Myocyte (in vitro differentiated cells): ENCODE data around the gene ZNF654. TPM values are rescaled to one million over a fixed set of nuclear protein-coding genes. Genes with fewer than 3 reads are reported as not detected.
"Not testable (repeated sequence)": the region's sequence is repeated elsewhere in the genome, so short reads cannot be mapped to it uniquely, and the experiment has no call there.

Source experiments
- DNase-seq: peaks from one replicate; pipeline ENCODE4 v3.0.0-alpha.2; 2012; ENCODE audit warnings: low read depth
- polyA plus RNA-seq: library from polyadenylated mRNA; unstranded; fragments of >200 nt; gene quantifications from one replicate; pipeline ENCODE4 v1.2.1, GENCODE V29; 2012; ENCODE audit warnings: missing spikeins
- total RNA-seq: library from RNA; depleted of rRNA; stranded (reverse); fragments of >200 nt; gene quantifications from 2 replicates; pipeline ENCODE4 v1.2.3, GENCODE V29; 2014

The ZNF654 gene
- total RNA-seq: 11.0 and 13.4 TPM in 2 replicates
- polyA plus RNA-seq: 3.0 TPM

DNA sequence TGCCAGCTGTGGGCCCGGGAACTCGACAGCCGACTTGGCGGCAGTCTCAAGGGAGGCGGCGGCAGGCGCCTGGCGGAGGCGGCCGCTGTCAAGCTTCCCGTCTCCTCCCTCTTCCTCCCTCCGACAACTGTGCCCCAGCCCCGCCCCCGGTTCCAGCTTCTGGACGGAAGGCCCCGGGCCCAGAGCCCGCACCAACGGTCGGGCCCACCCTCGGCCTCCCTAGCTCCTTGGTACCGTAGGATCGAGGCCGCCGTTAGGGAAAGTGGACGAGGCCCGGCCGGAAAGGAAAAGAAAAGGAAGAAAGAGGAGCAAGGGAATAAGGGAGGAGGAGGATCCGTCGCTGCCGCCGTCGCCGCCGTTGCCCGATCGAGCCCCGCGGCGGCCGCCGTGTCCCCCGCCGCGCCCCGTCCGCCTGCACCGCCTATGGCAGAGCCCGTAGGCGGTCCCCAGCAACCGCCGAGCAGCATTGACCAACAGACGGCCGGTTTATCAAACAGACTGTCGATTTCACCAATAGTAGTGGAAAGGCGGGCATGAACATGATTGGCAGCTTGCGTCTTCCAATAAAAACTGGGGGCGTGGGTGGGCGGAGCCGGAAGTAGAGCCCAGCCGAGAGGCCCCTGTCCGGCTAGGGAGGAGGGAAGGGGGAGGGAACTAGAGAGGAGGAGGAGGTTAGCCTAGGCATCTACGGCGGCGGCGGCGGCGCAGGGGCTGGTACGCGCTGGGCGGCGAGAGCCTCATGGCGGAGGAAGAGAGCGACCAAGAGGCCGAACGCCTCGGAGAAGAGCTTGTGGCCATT, at the start of gene ZNF654, which contains the start of gene CGGBP1:
Gene ZNF654 (plus strand): TSS at position 675 of the 799 bp plus-strand sequence. CDS start 65 bp downstream, at position 740.
Gene CGGBP1 (minus strand): TSS at position 425 of the 799 bp plus-strand sequence. CDS start 3,029 bp downstream, outside the sequence.
- DNase-seq: peak; percentile 99

DNA sequence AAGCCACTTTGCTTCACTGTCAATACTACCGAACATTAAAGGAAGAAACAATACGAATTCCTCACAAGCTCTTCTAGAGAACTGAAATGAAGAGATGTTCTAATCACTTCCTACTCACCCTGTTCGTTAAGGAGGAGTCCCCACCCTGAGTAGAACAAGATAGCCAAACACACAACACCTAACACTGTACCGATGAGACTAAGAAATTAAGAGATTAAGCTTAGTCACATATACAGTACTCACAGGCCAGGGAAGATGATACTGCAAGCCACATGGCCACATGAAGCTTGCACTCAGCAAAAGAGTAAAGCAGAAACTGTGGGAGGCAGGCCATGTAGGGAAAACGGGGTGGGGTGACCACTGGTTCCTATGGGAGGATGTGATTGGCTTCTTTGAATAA, 48.2 kb upstream of the ZNF654 start:
- no peak for DNase-seq

DNA sequence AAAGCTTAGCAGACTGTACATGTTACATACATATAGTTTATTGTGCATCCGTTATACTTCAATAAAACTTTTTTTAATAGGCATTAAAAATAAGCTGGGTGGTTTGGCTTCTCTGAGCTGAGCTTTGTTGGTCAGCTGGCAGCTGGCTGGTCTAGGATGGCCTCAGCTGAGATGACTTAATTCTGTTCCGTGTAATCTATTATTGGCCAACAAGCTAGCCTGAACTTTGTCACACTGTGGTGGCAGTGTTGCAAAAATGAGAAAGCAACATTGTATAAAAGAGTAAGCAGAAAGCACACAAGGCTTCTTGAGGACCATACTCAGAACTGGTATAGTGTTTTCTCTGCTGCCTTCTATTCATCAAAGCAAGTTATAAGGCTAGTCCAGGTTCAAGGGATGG, 45.5 kb upstream of the ZNF654 start:
- peak; percentile 73 for DNase-seq

DNA sequence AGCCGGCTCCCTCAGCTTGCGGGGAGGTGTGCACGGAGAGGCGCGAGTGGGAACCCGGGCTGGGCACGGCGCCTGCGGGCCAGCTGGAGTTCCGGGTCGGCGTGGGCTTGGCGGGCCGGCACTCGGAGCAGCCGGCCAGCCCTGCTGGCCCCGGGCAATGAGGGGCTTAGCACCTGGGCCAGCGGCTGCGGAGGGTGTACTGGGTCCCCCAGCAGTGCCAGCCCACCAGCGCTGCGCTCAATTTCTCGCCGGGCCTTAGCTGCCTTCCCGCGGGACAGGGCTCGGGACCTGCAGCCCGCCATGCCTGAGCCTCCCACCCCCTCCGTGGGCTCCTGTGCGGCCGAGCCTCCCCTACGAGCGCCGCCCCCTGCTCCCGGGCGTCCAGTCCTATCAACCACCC, 43.4 kb upstream of the ZNF654 start:
- not testable (repeated sequence) for DNase-seq

DNA sequence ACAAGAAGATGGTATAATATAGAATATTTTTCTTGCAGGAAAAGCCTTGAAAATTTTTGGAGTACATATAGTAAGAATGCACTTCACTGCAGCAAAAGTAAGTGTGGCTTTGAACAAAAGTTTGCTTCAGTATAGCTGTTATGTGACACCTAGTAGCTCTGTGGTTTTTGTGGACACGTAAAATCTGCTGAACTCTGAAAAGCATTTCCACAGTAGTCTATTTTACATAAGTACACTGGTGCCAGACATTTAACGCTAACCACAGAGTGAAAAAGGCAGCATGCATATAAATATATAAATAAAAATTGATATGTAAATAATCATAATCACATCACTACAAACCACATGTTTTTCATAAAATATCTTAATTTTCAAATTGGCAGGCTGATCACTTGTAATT, 40.0 kb upstream of the ZNF654 start:
- no peak for DNase-seq

DNA sequence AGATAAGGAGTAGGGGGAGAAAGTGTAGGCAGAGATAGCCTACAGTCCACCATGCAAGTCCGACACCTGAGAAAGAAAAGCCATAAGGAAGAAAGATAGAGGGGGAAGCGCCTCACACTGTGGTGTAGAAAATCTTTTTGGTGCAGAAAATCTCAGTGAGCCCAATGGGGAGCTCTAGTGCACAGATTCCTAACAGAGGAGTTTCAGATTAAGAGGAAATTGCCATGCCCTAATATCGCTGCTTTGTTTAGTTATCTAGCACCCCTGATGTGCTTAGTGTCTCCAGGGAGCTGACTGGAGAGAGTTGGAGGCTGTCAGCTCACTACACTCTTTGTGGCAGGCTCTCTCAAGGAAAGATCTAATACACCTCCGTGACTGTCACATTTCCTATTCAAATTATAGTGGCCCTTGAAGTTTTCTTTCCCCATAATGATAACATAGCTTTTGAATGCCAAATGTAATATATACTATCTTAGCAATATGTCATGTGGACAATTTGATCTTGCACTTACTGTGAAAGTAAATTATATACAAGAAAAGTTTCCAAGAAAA, 34.0 kb upstream of the ZNF654 start:
- no peak for DNase-seq

DNA sequence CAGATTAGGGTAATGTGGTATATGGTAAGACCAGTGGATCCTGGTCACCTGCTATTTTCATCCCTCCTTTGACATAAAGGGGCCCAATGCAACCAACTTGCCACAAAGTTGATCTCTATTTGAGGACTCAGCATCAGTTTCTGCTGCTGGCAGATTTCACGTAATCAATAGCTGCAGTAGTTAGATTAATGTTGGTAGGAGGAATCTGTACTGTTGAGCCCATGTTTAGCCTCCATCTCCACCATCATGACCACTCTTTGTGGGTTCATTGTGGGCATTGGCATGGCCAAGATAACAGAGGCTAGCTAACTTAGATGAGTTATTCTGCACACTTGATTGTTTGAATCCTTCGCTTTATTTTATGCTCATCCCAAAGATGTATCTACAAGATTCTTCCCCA, 30.2 kb upstream of the ZNF654 start:
- no peak for DNase-seq

DNA sequence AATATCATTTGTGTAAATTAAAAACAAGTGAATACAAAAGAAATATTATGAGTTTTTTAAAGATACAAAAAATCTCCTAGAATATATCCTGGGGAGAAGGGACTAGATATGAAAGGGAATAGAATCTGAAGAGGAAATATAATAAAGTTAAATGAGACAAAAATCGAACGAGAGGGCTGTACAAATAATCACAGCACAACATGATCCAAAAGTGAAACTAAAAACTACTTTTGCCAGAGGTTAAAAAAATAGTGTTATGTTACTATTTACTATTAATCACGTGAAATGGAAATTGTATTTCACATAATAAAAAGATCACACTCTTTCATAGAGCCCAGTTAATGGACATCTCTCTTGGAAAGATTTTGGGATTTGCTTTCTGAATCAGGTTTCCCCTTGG, 28.8 kb upstream of the ZNF654 start:
- no peak for DNase-seq

DNA sequence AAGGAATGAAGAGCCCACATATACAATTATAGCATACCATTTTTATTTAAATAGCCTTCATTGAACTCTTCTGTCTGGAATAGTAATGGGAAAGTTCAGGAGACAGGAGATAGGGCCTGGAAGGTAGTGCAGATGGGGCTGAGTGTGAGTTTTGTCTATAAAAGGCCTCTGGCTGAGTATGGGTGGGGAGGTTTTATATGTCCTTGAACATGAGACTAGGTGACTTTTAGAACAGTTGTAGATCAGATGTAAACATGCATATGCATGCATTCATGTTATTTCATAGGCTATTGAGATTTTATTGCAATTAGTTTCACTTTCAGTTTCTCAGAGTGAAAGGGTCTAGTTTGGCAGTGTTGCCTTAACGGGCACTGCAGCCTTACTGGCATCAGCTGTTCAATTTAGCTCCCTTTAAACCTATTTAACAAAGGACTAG, 27.4 kb upstream of the ZNF654 start:
- DNase-seq: peak; percentile 52

DNA sequence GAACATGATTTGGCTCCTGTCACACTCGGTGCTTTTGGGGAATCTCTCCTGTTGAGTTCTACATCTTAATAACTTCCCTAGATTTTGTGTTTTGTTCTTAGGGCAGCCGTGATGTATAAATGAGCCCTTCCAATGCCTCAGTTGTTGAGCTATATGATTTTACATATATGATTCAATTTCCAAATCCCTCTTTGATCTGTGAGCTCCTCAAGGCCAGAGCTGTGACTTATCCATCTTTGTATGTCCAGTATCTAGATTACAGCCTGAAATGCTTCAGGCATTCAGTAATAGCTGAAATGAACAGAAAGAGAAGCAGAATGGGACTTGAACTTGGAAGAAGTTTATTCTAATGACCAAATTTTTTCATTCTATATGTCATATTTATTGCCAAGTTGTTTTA, 26.8 kb upstream of the ZNF654 start:
- DNase-seq: no peak

DNA sequence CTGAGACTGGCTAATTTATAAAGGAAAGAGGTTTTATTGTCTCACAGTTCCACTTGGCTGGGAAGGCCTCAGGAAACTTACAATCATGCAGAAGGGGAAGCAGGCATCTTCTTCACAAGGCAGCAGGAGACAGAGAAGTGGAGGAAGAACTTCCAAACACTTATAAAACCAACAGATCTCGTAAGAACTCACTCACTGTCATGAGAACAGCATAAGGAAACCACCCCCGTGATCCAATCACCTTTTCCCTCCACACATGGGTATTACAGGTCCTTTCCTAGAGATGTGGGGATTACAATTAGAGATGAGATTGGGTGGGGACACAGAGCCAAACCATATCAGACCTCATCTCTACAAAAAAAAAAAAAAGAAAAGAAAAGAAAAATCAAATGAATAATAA, 26.0 kb upstream of the ZNF654 start:
- no peak for DNase-seq

DNA sequence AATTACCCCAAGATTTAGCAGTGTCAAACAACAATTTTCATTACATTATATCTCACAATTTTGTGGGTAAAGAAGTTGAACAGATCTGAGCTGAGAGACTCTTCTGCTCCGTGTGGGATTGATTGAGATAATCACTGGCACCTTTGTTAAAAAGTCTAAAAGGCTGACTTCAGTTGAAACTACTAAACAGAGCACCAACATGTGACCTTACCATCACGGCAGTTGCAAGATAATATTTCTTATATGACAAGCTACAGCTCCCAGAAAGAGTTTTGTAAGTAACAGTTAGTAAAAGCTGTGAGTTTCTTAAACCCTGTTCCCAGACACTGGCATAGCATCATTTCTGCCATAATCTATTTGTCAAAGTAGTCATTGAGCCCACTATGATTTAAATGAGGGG, 25.2 kb upstream of the ZNF654 start:
- no peak for DNase-seq

DNA sequence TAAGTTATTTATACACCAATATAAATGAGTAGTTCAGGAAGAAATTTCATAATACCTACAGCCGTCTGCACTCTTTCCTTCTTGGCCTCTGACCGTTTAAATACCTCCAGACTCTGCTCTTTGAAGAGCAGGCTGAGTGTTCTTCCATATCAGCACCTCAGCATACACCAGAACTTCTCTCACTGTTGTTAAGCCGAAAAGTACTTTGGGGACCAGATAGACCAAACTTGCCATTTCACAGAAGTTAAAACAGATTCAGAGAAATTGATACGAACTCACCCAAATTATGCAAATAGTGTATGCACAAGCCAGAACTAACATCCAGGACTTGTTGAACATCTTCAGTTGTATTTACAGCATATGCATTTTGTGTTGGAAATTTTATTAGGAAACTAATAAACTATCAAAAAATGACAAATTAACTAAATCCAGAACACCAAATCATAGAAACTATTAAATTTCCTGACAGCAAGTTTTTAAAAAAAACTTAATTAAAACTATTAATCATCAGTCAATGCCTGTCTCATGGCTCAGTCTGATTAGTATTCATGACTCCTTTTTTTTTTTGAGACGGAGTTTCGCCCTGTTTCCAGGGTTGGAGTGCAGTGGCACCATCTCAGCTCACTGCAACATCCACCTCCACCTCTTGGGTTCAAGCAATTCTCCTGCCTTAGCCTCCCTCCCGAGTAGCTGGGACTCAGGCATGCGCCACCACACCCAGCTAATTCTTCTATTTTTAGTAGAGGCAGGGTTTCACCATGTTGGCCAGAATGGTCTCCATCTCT, 24.4 kb upstream of the ZNF654 start:
- no peak for DNase-seq

DNA sequence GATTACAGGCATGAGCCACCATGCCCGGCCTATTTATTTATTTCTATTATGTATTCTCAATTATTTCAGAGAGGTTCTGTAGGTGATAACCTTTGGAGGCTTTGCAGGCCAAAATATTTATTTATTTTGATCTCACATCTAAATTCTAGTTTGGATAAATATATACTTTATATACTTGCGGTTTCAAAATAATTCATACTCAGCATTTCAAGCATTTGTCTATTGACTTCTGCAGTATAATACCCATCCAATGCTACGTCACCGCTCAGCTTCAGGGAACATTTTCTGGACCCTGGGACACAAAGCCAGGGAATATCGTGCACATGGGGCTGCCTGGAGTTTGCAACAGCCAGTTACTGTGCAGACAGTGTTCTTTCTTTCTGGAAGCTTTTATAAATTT, 22.8 kb upstream of the ZNF654 start:
- no peak for DNase-seq

DNA sequence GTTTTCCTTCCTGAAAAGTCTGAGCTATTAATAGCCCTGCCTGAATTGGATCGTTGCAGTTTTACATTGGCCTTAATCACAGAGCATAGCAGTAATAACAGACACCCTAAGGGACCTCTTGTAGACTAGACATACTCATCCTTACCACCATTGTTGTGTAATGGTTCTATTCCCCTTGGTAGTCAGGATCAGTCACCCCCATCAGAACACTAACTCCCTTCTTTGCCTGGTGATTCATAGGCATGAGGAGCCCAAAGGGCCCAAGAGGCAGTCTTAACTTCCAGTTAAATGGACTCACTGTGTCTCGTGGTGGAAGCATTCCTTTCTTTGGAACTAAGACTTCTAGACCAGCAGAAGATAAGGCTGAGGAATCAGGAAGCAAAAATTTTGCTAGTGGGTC, 20.5 kb upstream of the ZNF654 start:
- no peak for DNase-seq

DNA sequence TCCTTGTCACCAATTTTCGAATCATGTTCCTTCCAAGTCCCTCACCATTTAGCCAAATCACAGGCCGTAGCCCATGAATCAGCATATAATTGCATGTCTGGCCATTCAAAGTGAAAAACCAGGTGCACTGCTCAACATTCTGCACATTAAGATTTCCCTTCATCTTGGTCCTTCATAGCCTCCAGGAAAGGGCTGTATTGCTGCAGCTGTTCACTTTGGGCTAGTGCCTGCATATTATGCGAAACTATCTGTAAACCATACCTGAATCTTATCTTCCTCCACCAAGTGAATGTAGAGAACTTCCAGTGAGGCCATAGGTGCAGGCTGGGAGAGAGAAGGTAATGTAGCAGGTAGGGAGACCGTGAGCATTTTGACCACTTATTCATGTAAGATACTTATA, 18.5 kb upstream of the ZNF654 start:
- DNase-seq: no peak

DNA sequence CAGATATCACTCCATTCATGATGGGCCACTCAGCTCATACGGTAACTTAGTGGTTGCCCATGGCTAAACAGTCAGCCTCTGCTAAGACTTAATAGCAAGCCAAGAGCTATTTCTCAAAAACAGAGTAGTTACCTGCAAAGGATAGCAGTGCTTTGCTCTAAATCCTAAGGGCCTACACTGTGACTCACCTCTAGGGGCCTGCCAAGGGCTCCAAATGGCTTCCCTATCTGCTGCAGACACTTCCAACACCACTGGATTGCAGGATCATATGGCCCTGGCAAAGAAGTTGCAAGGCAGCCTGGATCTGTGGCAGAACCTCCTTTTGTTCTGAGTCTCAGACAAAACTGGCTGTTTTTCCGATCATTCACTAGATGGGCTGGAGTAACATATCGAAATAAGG, 18.1 kb upstream of the ZNF654 start:
- DNase-seq: no peak

DNA sequence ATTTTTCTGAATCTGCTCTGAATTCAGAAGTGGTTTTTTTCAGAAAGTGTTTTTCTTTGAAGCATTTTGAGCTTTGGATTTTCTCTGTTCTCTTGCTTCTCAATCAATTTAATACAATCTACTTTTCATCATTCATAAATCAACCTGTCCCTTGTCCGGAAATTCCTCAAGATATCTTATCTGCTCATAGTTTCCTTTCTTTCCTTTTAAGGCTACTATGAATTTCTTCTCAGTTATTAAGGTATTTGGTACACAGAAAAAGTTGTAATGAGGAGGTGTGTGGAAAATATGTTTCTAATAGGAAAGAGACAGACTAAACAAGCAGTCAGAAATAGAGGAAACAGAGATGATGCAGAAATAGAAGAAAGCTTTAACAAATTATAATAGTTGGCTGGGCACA, 14.6 kb upstream of the ZNF654 start:
- no peak for DNase-seq

DNA sequence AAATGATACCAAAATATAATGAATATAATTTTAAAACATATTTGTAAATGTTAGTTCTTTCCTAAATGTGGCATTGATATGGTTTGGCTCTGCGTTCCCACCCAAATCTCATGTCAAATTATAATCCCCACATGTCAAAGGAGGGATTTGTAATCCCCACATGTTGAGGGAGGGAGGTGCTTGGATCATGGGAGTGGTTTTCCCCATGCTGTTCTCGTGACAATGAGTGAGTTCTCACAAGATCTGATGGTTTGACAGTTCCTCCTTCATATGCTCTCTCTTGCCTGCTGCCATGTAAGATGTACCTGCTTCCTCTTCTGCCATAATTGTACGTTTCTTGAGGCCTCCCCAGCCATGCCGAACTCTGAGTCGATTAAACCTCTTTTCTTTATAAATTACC, 12.3 kb upstream of the ZNF654 start:
- DNase-seq: no peak

DNA sequence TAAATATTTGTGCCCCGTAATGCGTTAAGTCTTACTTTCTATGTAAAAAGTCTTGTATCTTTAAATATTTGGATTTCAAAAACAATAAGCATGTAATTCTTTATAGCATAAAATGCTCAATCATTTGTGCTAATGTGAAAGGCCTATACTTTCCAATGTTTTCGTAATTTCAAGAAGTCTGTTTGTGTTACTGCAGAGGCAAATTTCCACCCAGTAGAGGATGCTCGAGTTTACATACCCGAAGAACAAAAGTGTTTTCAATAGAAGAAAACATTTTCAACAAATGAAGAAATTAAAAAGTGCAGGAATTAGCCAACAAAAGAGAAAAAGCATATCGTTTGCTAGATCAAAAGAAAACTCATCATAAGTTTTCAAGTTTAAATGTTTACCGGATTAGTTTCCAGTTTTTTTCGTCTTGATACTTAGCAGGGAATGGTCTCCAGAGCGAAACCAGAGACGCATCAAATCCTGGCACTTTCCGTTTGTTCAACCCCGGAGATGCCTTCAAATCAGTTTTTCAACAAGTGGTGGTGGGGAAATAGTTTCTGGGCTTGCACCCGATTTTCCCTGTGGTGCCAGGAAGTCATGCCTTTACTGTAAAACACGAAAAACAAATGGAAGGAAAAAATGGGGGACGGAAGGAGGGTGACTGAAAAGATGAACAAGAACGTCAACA, 1.3 kb upstream of the ZNF654 start:
- DNase-seq: peak; percentile 29

DNA sequence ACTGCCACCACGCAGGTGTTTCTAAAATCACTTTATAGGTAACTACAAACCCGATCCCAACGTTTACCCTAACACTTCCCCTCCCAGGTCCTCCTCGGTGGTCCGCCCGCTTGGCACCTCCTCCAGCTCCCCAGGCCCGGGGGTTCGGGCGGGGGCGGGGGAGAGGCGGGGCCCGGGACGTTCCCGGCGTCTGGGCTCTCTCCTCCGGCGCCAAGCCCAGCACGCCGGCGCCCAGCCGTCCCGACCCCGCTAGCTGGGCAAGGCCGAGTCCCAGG, 812 bp upstream of the ZNF654 start:
- DNase-seq: no peak
